Mucosa of stomach (tissue), 1 donor: ENCODE results near the gene SAPCD1.

Experiments
- H3K27me3 ChIP-seq: one replicate; pipeline ENCODE4 v1.7.0; 2013; ENCODE audit warnings: mild to moderate bottlenecking, low read length; ENCODE audit not compliant: control insufficient read depth, insufficient read depth
- H3K36me3 ChIP-seq: one replicate; pipeline ENCODE4 v1.7.0; 2013; ENCODE audit warnings: low read length; ENCODE audit not compliant: control insufficient read depth, insufficient read depth
- H3K4me1 ChIP-seq: one replicate; pipeline ENCODE4 v1.7.0; 2013; ENCODE audit warnings: mild to moderate bottlenecking, low read length; ENCODE audit not compliant: control insufficient read depth, insufficient read depth
- H3K4me3 ChIP-seq: one replicate; pipeline ENCODE4 v1.7.0; 2013; ENCODE audit warnings: low read length
- H3K9ac ChIP-seq: one replicate; pipeline ENCODE4 v1.7.0; 2013; ENCODE audit warnings: mild to moderate bottlenecking, low read length, moderate library complexity
- H3K9me3 ChIP-seq: one replicate; pipeline ENCODE4 v1.7.0; 2013; ENCODE audit warnings: mild to moderate bottlenecking, low read length, moderate library complexity; ENCODE audit not compliant: control insufficient read depth
- donor health status: Pancreatic carcinoma.

SAPCD1 gene

GRCh38 chr6:31762356-31762755 lies at the start of gene SAPCD1:
TSS of gene SAPCD1 (plus strand) at chr6:31762656. CDS start at chr6:31763055, 399 bp downstream.
- Histone ChIP-seq H3K9me3 (no peaks in the 10 kb centered on the region), H3K27me3 (no peaks in the 10 kb centered on the region), H3K36me3 (no peaks in the 10 kb centered on the region), H3K9ac (no peak within 1 kb of the TSS), H3K4me1 (peaks cover 20% of the 10 kb centered on the region), H3K4me3 (no peak within 1 kb of the TSS)

GRCh38 chr6:31713465-31713864 lies 49.0 kb upstream of the SAPCD1 start:
- no peak overlapping the region for H3K9ac ChIP-seq
- H3K4me1 ChIP-seq, result peaks cover 38% of the 10 kb centered on the region
- H3K27me3 ChIP-seq, result no peaks in the 10 kb centered on the region
- H3K4me3 ChIP-seq, result no peak overlapping the region
- no peaks in the 10 kb centered on the region for H3K9me3 ChIP-seq
- H3K36me3 ChIP-seq, result no peaks in the 10 kb centered on the region

GRCh38 chr6:31713991-31714684 lies 48.3 kb upstream of the SAPCD1 start:
- Histone ChIP-seq H3K9ac (peak overlapping the region; percentile 24), H3K4me1 (peaks cover 45% of the 10 kb centered on the region), H3K27me3 (no peaks in the 10 kb centered on the region), H3K36me3 (no peaks in the 10 kb centered on the region), H3K4me3 (no peak overlapping the region), H3K9me3 (no peaks in the 10 kb centered on the region)

- no peak within 1 kb of the TSS for H3K4me3 ChIP-seq
- H3K36me3 ChIP-seq, result no peaks in the 10 kb centered on the region
- H3K9me3 ChIP-seq, result no peaks in the 10 kb centered on the region
- H3K4me1 ChIP-seq, result peaks cover 52% of the 10 kb centered on the region
- no peaks in the 10 kb centered on the region for H3K27me3 ChIP-seq
- H3K9ac ChIP-seq, result peak within 1 kb of the TSS; percentile 24
Observed at GRCh38 chr6:31715022-31715958, 47.2 kb upstream of the SAPCD1 start, which contains the start of gene LY6G6D. TSS of gene LY6G6D (plus strand) at chr6:31715348. CDS start at chr6:31715356, 8 bp downstream.

- no peak overlapping the region for H3K4me3 ChIP-seq
- no peak overlapping the region for H3K9ac ChIP-seq
- H3K27me3 ChIP-seq, result no peaks in the 10 kb centered on the region
- H3K4me1 ChIP-seq, result peaks cover 42% of the 10 kb centered on the region
- no peaks in the 10 kb centered on the region for H3K36me3 ChIP-seq
- H3K9me3 ChIP-seq, result no peaks in the 10 kb centered on the region
Observed at GRCh38 chr6:31717499-31718222, 44.8 kb upstream of the SAPCD1 start.

DNA sequence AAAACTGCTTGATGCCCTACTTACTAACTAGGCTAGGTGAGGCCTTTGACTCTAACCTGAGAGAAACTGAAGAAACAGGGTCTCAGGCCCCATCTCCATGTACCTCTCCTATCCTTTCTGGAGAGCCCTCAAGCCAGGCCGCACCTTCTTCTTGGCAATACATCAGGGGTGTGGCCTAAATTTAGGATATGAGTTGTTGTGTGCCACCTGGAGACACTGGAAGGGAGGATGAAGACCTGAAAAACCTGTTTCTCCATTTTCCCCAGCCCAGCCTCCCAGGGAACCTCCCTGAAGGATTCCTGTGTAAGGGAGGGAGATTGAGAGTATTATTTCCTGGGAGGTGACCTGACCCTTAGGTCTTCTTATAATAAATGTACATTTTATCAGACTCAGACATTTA lies 44.2 kb upstream of the SAPCD1 start:
- no peak overlapping the region for H3K4me3 ChIP-seq
- no peak overlapping the region for H3K9ac ChIP-seq
- H3K27me3 ChIP-seq, result no peaks in the 10 kb centered on the region
- no peaks in the 10 kb centered on the region for H3K36me3 ChIP-seq
- H3K9me3 ChIP-seq, result no peaks in the 10 kb centered on the region
- H3K4me1 ChIP-seq, result peaks cover 42% of the 10 kb centered on the region

GRCh38 chr6:31719001-31719400 lies 43.5 kb upstream of the SAPCD1 start:
- peaks cover 40% of the 10 kb centered on the region for H3K4me1 ChIP-seq
- H3K9ac ChIP-seq, result no peak overlapping the region
- H3K36me3 ChIP-seq, result no peaks in the 10 kb centered on the region
- no peaks in the 10 kb centered on the region for H3K9me3 ChIP-seq
- H3K27me3 ChIP-seq, result no peaks in the 10 kb centered on the region
- H3K4me3 ChIP-seq, result no peak overlapping the region

DNA sequence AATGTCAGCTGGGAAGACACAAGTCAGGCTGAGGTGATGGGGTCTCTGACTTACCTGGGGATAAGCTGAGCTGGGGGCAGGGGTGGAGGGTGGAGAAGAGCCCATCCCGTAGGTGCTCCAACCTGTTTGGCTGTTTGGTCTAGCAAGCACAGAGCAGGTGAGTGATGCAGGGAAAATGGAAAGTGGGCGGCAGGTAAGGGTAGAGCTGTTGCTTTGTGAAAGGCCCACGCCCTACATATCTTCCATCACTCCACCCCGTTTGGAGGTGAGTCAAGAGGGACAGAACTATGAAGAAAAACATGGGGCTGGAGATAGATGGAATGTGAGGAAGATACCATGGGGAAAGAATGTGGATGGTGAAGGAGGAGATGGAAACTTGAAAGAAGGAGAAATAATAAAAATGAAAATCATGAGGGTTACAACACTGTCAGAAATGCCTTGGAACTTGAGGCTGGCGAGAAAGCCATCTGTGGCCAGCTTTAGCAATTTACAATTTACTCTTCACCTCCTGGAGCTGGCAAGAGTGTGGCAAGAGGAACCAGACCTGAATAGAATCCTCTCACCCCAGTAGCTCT lies 42.2 kb upstream of the SAPCD1 start:
- no peaks in the 10 kb centered on the region for H3K36me3 ChIP-seq
- H3K4me3 ChIP-seq, result no peak overlapping the region
- H3K9ac ChIP-seq, result no peak overlapping the region
- H3K27me3 ChIP-seq, result no peaks in the 10 kb centered on the region
- H3K4me1 ChIP-seq, result peaks cover 35% of the 10 kb centered on the region
- no peaks in the 10 kb centered on the region for H3K9me3 ChIP-seq

DNA sequence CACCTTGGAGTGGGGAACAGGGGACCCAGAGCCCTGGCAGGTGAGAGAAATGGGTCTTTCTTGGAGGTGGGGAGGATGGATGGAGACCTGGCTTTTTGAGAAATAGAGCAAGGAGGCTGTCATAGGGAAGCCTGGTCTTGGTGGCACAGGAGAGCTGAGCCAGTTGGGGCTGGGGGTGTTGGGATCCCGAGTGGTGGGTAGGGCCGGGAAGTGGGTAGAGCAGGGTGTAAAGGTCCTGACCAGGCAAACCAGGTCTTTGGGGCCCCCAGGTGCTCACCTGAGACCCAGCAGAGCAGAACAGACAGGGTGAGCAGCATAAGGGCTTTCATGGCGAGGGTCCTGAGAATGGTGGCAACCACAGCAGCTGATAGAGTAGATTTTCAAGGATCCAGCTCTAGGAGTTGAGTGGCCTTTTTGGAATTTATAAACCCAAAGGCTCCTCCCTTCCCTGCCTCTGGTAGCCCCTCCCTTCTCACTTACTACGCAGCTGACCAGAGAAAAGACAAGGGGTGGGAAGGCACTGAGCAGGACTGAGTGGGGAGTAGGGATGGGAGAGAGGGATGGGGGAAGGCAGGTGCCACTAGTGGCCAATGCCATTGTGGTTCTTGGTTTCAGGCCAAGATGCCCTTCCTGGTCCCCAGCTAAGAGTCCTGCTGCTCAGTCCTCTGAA lies 41.0 kb upstream of the SAPCD1 start, which contains the start of gene LY6G6C:
Gene LY6G6C, minus strand, starts transcription at position 396 of the 670 bp plus-strand sequence. Its CDS starts 67 bp downstream, at position 329.
- no peaks in the 10 kb centered on the region for H3K36me3 ChIP-seq
- no peak within 1 kb of the TSS for H3K9ac ChIP-seq
- no peaks in the 10 kb centered on the region for H3K9me3 ChIP-seq
- H3K27me3 ChIP-seq, result no peaks in the 10 kb centered on the region
- peaks cover 35% of the 10 kb centered on the region for H3K4me1 ChIP-seq
- no peak within 1 kb of the TSS for H3K4me3 ChIP-seq

- no peak overlapping the region for H3K9ac ChIP-seq
- H3K4me3 ChIP-seq, result no peak overlapping the region
- peaks cover 40% of the 10 kb centered on the region for H3K4me1 ChIP-seq
- H3K36me3 ChIP-seq, result peaks cover 3% of the 10 kb centered on the region
- H3K27me3 ChIP-seq, result no peaks in the 10 kb centered on the region
- no peaks in the 10 kb centered on the region for H3K9me3 ChIP-seq
Observed at GRCh38 chr6:31722173-31722572, 40.3 kb upstream of the SAPCD1 start.
